NCI-H2171 (cell line): ENCODE results near the gene GRM8.
"Not testable (repeated sequence)": the region's sequence is repeated elsewhere in the genome, so short reads cannot be mapped to it uniquely, and the experiment has no call there.

ENCODE experiments used
- DNase-seq: peaks from one replicate; lab custom pipeline; 2025; lab: John Stamatoyannopoulos, UW

GRM8 gene

DNA sequence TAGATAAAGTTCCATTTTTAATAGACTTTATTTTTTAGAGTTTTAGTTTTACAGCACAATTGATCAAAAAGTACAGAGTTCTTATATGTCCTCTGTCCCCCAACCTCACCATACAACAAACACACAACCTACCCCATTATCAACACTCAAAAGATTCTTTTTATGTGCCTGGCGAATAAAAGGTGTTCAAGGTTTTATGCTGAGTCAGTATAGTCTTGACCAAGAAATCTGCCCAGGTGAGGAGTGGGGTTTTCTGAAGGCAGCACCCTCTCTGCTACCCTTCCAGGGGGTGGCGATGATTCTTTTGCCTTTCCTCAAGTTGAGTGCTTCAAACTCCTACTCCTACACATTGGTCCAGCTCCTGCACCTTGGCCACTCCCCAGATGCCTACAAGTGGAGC is 222.9 kb downstream of the GRM8 start:
- DNase-seq = no peak

DNA sequence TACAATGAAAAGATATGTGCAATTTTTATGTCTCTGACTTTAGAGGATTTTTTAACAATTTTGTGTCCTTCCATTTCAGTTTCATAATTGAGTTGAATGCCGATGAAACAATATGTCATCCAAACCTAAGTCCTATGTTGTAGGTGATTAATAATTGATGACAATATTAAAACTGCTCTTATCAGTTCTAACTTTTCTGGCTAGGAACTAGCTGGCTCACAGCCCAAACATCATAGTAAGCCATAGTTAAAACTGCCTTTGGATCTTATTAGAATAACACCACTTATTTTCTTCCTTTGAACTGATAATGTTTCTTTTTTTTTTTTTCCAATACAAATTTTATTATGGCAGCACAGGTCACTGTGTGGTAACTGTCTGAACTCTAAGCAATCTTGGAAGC is 230.9 kb downstream of the GRM8 start:
- no peak for DNase-seq

DNA sequence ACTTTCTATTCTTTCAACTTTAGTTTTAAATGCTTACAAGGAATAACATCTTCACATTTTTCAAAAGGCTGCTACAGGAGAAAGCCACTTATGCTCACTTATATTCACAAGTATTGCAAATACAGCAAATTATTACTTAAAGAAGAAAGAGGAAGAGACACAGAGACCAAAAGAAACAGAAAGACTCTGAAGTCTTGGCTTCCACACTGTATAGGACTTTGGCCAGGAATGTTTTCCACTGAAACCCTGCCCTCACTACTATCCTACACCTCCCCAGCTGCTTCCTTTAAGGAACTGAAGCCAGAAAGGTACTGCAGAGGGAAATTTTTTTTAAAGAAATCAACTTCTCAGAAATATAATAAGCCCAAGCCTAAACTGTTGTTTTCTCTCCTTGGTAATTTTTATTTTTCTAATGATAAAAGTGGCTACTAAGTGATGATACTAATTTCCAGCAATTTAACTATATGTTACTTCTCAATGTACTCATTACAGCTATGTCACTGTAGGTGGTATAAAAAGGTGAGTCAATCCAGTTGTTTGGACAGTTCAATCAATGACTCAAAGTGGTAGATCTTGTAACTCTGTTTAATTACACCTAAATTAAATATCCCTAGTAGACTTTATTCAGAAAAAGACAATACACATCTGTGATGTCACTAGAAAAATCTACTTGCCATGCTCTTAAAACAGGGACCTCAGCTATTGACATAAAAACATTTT is 231.6 kb downstream of the GRM8 start:
- DNase-seq = no peak

DNA sequence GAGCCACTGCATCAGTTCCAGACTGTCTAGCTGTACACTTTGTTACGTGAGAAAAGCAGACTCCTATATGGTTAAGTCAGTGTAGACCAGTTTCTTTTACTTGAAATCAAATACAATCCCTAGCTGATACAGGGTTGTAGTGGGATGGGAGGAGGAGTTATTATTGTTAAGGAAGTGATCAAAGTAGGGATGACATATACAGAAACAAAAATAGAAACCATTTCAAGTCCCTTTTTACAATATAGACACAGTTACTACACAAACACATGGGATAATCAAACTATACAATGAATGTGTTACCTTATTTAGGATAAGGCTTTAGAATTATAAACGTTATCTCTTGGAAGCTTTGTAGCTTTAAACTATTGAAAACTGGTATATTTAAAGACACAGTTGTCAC is 233.9 kb downstream of the GRM8 start:
- no peak for DNase-seq

DNA sequence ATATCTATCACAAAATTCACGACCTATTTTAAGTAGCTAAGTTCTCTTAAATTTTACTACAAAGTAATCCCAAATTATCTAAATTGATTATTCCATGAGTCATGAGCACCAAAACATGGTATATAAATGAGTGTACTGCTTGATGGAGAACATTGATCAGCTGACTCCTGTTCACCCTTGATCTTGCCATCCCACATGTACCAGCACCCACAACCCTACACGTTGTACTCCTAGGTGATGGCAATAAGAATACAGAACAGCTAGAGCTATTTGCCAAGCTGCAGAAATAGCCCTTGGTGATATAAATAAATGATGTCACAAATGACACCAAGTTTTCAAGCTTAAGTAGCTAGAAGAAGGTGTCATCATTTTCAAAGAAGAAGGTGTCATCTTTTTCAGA is 235.5 kb downstream of the GRM8 start:
- DNase-seq = no peak

DNA sequence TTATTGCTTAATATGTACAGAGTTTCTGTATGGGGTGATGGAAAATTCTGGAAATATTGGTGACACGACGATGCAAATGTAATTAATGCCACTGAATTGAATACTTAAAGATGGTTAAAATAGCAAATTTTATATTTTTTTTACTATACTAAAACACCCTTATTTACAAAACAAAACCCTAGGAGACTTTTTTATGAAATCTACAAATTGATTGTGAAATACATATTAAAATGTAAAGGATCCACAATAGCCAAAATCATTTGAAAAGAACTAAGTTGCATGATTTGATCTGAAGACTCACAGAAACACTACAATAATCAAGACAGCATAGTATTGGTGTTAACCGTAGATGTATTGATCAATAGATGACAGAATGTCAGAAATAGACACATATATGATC is 252.0 kb downstream of the GRM8 start:
- DNase-seq = no peak

DNA sequence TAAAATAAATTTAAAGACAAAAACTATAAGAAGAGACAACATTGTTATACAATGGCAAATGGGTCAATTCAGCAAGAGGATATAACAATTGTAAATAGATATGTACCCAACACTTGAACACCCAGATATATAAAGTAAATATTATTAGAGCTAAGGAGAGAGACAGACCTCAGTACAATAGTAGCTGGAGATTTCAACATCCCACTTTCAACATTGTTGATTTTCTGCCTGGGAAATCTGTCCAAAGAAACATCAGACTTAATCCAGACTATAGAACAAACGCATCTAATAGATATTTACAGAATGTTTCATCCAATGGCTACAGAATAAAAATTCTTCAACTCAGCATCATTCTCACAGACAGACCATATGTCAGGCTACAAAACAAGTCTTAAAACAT is 256.1 kb downstream of the GRM8 start:
- no peak for DNase-seq

DNA sequence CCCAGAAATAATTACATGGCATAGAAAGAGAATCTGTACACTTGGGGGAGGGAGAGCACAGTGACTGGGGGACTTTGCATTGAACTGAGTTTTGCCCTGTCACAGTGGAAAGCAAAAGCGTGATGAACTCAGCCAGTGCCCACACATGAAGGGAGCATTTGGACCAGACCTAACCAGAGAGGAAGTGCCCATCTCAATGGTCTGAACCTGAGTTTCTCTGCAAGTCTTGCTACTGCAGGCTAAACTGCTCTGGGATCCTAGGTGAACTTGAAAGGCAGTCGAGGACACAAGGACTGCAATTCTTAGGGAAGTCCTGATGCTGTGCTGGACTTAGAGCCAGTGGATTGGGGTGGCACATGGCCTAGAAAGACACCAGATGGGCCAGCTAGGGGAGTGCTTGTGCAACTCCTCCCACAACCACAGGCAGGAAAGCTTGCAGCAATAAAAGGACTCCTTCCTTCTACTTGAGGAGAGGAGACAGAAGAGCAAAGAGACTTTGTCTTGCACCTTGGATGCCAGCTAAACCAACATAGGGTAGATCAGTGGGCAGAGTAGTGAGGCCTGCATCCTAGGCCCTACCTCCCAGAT is 259.0 kb downstream of the GRM8 start:
- DNase-seq = no peak

DNA sequence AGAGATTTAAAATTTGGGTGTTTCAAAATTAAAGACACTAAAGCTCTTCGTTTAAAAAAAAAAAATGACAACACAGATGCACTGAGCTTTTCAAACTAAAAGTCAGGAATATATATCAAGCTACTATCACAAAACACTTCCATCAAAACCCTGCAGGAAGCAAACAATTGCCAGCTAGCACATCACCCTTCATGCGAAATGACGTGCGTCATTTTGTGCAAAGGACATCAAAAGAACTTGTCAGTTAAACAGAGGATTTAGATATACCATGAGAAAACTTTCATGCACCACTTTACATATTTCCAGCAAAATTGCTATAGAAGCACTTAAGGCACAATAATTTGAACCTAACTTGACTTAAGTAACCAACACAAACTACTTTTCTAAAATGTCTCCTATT is 264.7 kb downstream of the GRM8 start:
- no peak for DNase-seq

DNA sequence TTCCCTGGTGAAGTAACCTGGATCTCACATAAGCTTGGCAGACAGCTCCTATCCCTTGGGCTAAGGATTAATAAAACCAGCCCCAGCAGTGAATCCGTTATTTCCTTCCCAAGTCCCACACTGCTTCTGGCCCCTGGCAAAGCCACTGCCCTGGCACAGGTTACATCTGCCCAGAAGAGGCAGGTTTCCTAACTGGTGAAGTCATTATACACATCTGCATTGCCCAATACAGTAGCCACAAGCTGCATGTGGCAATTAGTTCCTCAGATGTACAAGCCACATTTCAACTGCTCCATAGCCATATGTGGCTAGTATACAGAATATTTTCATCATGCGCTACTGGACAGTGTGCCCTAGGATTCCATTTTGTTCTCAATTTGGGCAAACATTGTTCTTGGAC is 273.0 kb downstream of the GRM8 start:
- DNase-seq = no peak

DNA sequence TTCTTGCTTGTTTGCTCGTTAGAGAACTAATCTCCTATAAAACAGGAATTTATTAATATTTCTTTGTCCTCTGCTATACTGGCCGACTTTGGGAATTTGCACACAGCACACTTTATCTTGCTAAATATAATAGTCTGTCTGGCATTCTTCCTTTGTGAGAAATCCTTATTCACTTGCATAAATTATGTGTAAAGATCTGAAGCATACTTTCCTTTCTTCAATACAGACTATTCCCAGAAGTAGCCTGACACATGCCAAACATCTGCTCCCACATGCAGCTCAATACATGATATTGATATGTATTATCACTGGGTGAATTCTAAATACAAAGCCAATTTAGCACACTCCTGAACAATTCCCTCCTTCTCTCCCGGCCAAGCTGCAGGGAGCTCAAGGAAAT is 273.9 kb downstream of the GRM8 start:
- no peak for DNase-seq

DNA sequence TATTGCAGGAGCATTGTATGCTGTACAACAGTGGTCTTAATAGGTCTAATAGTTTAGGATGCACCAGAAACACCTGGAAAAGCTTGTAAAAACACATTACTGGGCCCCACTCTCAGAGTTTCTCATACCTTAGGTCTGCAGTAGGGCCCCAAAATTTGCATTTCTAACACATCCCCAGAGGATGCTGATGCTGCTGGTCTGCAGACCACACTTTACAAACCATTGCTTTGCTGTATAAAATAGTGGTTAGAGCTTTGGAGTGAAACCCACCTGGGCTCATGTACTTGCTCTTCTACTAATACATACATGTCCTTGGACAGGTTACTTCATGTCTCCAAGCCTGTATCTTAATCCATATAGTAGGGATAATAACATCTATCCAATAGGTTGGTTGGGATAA is 279.7 kb downstream of the GRM8 start:
- DNase-seq = no peak

DNA sequence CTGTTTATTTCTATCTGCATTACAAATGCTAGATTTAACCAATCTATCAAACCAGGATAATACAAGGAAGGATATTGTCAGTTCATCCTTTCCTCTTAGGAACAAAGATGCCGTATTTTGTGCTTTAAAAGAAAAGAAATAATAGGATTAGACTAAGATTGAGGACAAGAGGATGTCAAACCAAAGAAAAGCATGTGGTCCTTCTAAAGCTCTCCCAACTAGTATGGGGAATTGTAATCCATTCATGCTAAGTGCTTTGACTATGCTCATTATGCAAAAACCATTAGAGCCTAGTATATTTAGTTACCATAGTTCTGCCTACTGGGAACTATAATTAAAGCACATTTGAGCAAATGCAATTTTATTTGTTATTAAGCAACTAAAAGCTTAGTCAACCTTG is 280.2 kb downstream of the GRM8 start:
- no peak for DNase-seq

DNA sequence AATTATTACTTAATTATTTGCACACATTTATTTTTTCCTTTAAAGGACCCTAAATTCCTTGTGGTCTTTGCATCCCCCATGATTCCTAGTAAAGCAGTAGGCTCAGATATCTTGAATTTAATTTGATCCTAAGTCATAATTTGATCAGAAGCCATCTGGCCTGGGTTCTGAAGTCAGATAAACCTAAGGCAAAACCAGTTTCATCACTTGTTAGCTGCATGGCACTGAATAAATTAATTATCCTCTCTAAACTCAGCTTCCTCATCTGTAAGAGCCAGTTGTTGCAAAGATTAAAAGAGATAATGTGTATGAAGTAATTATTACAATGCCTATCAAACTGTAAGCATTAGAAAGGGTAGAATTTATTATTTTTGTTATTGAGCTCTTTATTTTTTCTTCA is 293.1 kb downstream of the GRM8 start:
- DNase-seq = no peak

DNA sequence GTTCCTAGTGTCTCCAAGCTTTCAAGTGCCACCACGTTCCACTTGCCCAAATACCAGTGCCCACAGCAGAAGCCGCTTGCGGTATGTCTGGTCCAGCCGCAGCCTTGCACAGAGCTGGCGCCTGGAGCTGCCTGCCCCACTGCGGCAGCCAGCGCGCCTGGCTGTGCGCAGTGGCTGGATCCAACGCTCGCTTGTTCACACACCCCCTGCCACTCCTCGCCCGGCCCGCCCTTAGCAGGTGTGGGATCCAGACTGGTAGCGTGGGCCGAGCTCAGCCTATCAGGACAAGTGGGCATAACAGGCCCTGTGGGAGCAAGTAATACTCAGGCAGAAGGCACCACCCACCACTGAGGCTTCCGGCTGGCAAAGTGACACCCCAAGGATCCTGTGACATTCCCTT is 294.4 kb downstream of the GRM8 start:
- DNase-seq = no peak

DNA sequence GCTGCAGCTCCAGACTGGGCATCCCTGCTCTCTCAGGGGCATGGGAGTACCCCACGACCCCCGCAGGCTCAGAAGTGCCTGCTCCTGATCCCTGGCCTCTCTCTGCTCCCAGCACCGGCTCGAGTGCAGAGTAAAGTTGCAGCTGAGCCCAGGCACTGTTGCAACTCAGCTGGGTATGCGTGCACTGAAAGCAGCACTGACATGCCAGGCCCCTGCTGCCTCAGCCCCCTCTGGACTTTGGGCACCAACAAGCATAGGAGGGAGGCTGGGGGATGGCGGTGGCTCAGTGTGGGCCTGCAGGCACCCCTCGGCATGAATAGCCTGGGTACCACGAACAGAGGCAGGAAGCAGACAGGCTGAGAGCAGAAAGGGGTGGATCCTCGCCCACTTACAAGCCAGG is 295.3 kb downstream of the GRM8 start:
- no peak for DNase-seq

DNA sequence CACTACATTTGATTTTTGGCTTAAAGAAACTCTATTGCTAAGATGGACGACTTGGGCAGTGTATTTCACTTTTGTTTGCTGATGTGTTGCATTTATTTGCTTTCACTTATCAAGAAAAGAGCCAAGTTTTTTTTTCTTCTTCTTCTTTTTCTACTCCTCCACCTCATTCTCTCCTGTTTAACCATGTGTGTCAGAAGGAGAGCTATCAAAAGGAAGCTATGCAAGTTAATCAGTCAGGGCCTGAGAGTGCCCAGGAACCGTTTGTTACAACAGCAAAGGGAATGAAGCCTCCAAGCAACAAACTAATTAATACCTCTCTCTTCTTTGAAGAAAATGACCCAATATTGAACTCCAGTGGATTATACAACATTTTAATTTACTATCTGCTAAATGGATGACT is 299.3 kb downstream of the GRM8 start:
- DNase-seq = no peak

DNA sequence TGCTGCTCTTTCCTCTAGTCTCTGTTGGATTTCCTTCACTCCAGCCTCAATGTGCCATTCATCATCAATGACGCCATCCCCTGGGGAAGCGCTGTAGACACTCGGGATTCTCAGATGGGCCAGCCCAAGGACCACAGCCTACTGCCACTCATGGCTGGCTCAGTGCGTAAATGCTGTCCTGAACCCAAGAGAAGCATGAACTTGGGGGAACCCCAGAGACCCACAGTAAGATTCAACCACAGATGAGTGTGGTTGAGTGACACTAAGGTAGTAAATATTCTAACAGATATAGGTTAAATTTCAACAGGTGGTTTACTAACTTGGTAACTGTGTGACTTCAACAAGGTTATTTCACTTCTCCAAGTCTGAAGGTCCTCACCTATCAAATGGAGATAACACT is 304.1 kb downstream of the GRM8 start:
- no peak for DNase-seq

DNA sequence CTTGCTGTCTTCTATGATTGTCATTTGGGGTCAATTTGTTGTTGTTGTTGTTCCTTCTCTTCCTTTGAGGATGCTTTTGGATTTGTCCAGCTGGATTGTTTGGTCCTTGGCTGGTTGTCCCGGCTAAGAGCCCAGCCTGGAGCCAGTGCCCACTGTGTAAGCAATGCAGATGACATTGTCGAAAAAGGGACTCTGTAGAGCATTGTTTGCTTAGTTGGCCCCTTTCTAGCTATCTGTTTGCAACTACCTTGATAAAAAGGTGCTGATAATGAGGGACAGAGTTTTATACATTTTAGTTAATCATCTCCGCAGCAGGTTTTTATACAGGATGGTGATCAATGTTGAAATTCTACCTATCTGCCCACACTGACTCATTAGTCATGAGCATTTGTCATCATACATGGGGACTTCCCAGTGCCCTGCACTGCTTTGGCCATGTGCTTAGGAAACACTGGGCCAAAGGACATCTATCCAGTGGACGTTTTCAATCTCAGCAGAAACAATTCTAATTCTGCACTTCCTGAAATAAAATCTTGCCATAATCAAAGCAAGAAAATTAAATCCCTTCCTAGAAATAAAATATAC is 311.9 kb downstream of the GRM8 start:
- DNase-seq = no peak

DNA sequence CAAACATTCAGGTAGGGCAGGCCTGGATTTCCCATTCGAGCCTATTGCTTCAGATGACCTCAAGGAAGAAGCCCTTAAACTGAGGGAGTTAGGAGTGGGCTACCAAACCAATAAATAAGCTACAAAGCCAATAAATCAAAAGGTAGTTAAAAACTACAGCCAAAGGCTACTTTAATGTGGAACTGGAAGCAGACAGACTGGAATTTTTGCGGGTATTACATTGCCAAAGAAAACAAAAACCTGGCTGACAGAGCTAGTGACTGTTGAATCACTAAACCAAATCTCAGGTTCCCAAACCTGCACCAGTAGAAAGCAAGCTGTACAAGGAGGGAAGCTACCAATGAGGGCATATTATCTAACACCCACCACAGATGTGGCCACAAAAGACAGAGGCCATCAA is 315.6 kb downstream of the GRM8 start:
- DNase-seq = no peak

DNA sequence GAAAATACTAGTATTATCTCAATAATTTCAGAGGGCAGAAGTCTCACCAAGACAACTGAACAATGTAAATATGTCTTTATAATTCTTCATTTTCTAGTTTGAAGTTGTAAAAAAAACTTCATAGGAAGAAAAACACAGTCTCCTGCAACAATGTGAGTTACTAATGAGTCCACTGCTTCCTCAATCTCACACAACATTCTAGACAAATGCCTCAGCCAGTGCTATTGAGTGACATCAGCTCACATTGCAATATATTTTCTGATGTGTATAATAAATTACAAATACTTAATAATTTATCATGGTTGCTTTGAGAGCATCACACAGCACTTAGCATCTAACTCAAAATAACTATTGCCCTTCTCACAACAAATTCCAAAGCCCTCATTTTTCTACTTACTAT is 321.2 kb downstream of the GRM8 start:
- DNase-seq = no peak

DNA sequence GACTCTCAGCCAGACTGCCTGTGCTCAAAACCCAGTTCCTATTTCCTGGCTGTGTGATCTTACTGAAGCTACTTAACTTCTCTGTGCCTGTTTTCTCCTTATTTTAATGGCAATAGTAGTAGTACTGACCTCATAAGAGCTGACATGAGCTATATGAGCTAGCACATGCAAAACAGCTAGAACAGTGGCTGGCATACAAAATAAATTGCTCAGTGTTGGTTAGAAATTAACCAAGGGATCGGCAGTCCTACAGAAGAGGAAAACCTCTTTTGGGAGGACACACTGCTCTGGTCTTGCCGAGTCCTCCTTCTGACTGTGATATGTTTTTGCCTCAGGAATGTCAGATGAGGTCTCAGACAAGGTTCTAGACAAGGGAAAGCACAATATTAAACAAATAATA is 322.6 kb downstream of the GRM8 start:
- DNase-seq = no peak

DNA sequence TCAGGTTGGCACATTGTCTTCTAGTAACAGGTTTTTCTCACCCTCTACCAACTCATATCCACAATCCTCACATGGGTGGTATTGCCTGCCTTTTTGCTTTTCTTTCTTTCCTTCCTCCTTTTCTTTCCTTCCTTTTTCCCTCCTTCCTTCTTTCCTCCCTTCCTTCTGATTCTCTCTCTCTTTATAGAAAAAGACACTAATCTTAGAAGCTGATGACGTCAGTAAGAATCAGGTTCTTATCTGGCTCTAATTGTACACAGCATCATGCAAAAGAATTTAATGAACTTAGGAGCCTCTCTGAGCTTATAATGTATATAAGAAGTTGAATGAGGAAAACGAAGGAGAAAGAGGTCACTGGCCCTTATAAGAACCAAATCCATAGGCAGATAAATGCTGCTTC is 328.3 kb downstream of the GRM8 start:
- no peak for DNase-seq

DNA sequence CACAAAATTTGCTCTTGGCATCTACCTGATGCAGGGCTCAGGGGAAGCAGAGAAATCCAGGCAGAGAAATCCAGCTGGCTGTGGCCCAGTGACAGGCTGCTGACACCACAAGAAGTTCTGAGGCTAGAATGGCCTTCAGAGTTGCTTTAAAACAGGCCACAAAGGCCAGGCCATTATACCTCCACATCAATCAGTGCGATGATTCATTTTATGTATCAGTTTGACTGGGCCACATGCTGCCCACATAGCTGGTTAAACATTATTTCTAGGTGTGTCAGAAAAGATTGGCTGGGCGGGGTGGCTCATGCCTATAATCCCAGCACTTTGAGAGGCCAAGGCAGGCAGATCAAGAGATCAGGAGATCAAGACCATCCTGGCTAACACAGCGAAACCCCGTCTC is 341.1 kb downstream of the GRM8 start:
- DNase-seq = not testable (repeated sequence)
